Fibroblast of mammary gland (primary cell): ENCODE results near the gene WDHD1.
"Not testable (repeated sequence)": the region's sequence is repeated elsewhere in the genome, so short reads cannot be mapped to it uniquely, and the experiment has no call there.

Experiments used
- DNase-seq: peaks from one replicate; pipeline ENCODE4 v3.0.0-alpha.2; 2010; ENCODE audit warnings: low read depth
- H3K4me3 ChIP-seq: 2 replicates; pipeline ENCODE4 v1.5.1; 2011; ENCODE audit warnings: low read depth, mild to moderate bottlenecking, low read length, moderate library complexity; ENCODE audit not compliant: control insufficient read depth
- CTCF ChIP-seq: conservative IDR thresholded peaks from 2 replicates; pipeline ENCODE4 v1.5.1; 2011; ENCODE audit warnings: low read depth, low read length, inconsistent platforms; ENCODE audit not compliant: control insufficient read depth, insufficient read depth

The WDHD1 gene

GRCh38 chr14:55066223-55066622 lies 39.3 kb upstream of the WDHD1 start:
- H3K4me3 ChIP-seq, result no peak overlapping the region
- no peak for TF ChIP-seq CTCF
- no peak for DNase-seq

- H3K4me3 ChIP-seq, result no peak overlapping the region
- DNase-seq, result no peak
- no peak for TF ChIP-seq CTCF
These were observed 38.5 kb upstream of the WDHD1 start for GRCh38 chr14:55065411-55065810.

- DNase-seq, H3K4me3 ChIP-seq: not testable (repeated sequence)
These were observed 38.0 kb upstream of the WDHD1 start for GRCh38 chr14:55064896-55065295.

- H3K4me3 ChIP-seq, result no peak overlapping the region
- no peak for TF ChIP-seq CTCF
- DNase-seq, result no peak
These were observed 35.8 kb upstream of the WDHD1 start for GRCh38 chr14:55062517-55063351.

GRCh38 chr14:55059333-55059732 lies 32.4 kb upstream of the WDHD1 start:
- TF ChIP-seq CTCF, result no peak
- no peak for DNase-seq
- H3K4me3 ChIP-seq, result no peak overlapping the region

GRCh38 chr14:55057919-55058318 lies 31.0 kb upstream of the WDHD1 start:
- peak; percentile 64 for DNase-seq
- TF ChIP-seq CTCF, result no peak
- H3K4me3 ChIP-seq, result no peak overlapping the region

GRCh38 chr14:55054098-55054497 lies 27.2 kb upstream of the WDHD1 start:
- H3K4me3 ChIP-seq, result no peak overlapping the region
- no peak for DNase-seq
- no peak for TF ChIP-seq CTCF
